HFFc6 (cell line): ENCODE data around the gene KCNIP3. TPM values are rescaled to one million over a fixed set of nuclear protein-coding genes. Genes with fewer than 3 reads are reported as not detected.
A peak's percentile ranks its signal among the peaks of the same experiment; 100 is the strongest.

Experiments
- DNase-seq: peaks from one replicate; pipeline ENCODE4 v3.0.0-alpha.2; 2018
- H3K27ac Mint-ChIP-seq: 2 replicates; pipeline ENCODE4 v1.8.0; 2020; ENCODE audit warnings: mild to moderate bottlenecking, mixed read lengths
- H3K27me3 Mint-ChIP-seq: 2 replicates; pipeline ENCODE4 v1.8.0; 2021; ENCODE audit warnings: mild to moderate bottlenecking, moderate library complexity, mixed read lengths; ENCODE audit not compliant: insufficient read depth
- H3K36me3 Mint-ChIP-seq: 2 replicates; pipeline ENCODE4 v1.8.0; 2021; ENCODE audit warnings: low read depth, mixed read lengths
- H3K4me1 Mint-ChIP-seq: 2 replicates; pipeline ENCODE4 v1.8.0; 2020; ENCODE audit warnings: low read depth, mixed read lengths
- H3K4me3 Mint-ChIP-seq: 2 replicates; pipeline ENCODE4 v1.8.0; 2020; ENCODE audit warnings: mild to moderate bottlenecking, moderate library complexity, mixed read lengths
- H3K9me3 Mint-ChIP-seq: 2 replicates; pipeline ENCODE4 v1.8.0; 2020; ENCODE audit warnings: mild to moderate bottlenecking, mixed read lengths
- CTCF ChIP-seq: fragments of 200-600 bp; sonication (generic); IDR thresholded peaks from 2 replicates; pipeline ENCODE4 v1.5.0; 2021; ENCODE audit warnings: antibody characterized with exemption, mild to moderate bottlenecking
- total RNA-seq, 6 experiments: library from RNA; stranded (reverse); fragmentation: NEBNext Ultra II Directional; extraction: Animal tissue kit (Norgen Biotek cat#: 25700); gene quantifications; 2 replicates in 1 of 6; 3 replicates in 5 of 6; pipeline ENCODE4 v1.2.3, GENCODE V29; 2021

KCNIP3 gene
- total RNA-seq, 6 experiments from 2014 or later = 0.56 to 2.4 (median 0.67) TPM

GRCh38 chr2:95334916-95335641, 37.9 kb downstream of the KCNIP3 start:
- Mint-ChIP-seq H3K4me1 (peaks cover 29% of the 10 kb centered on the region), H3K9me3 (no peaks in the 10 kb centered on the region), H3K27ac (peak overlapping the region; percentile 81; the same call in 1 of the 2 replicates), H3K27me3 (peaks cover 19% of the 10 kb centered on the region), H3K36me3 (no peaks in the 10 kb centered on the region), H3K4me3 (no peak overlapping the region)
- DNase-seq = no peak
- no peak for TF ChIP-seq CTCF

- DNase-seq = no peak
- Mint-ChIP-seq H3K36me3 (no peaks in the 10 kb centered on the region), H3K9me3 (no peaks in the 10 kb centered on the region), H3K4me3 (no peak overlapping the region), H3K27ac (no peak overlapping the region), H3K27me3 (peaks cover 27% of the 10 kb centered on the region), H3K4me1 (peaks cover 29% of the 10 kb centered on the region)
- TF ChIP-seq CTCF = no peak
Measured at GRCh38 chr2:95336406-95336805, 39.3 kb downstream of the KCNIP3 start.

- Mint-ChIP-seq H3K4me1 (peaks cover 29% of the 10 kb centered on the region), H3K27me3 (peaks cover 30% of the 10 kb centered on the region), H3K27ac (no peak overlapping the region), H3K36me3 (no peaks in the 10 kb centered on the region), H3K9me3 (no peaks in the 10 kb centered on the region), H3K4me3 (no peak overlapping the region)
- no peak for TF ChIP-seq CTCF
- no peak for DNase-seq
Measured at GRCh38 chr2:95337829-95338228, 40.7 kb downstream of the KCNIP3 start.

GRCh38 chr2:95342556-95343320, 45.6 kb downstream of the KCNIP3 start:
- Mint-ChIP-seq H3K27ac (no peak overlapping the region), H3K4me1 (no peaks in the 10 kb centered on the region), H3K27me3 (peaks cover 18% of the 10 kb centered on the region), H3K9me3 (no peaks in the 10 kb centered on the region), H3K36me3 (no peaks in the 10 kb centered on the region), H3K4me3 (no peak overlapping the region)
- TF ChIP-seq CTCF = no peak
- no peak for DNase-seq

GRCh38 chr2:95343429-95344214, 46.5 kb downstream of the KCNIP3 start:
- TF ChIP-seq CTCF = no peak
- H3K36me3 Mint-ChIP-seq = no peaks in the 10 kb centered on the region
- no peak overlapping the region for H3K27ac Mint-ChIP-seq
- no peaks in the 10 kb centered on the region for H3K9me3 Mint-ChIP-seq
- H3K27me3 Mint-ChIP-seq = peaks cover 18% of the 10 kb centered on the region
- H3K4me1 Mint-ChIP-seq = no peaks in the 10 kb centered on the region
- no peak for DNase-seq
- H3K4me3 Mint-ChIP-seq = no peak overlapping the region
